ENCODE data around the gene USO1.
"Not testable (repeated sequence)": the region's sequence is repeated elsewhere in the genome, so short reads cannot be mapped to it uniquely, and the experiment has no call there.

Gene USO1

GRCh38 chr4:75848171-75848760 is 123.9 kb downstream of the USO1 start:
- not testable (repeated sequence) for H3K27ac ChIP-seq (ENCODE audit: low read depth, low read length); H3K36me3 ChIP-seq (ENCODE audit: insufficient read depth, low read length); H3K9ac ChIP-seq (ENCODE audit: low read length); H3K4me3 ChIP-seq (ENCODE audit: low read depth in 1 of 2, low read length in 2 of 2); H3K27me3 ChIP-seq (ENCODE audit: control insufficient read depth in 1 of 2, insufficient read depth in 2 of 2, low read length in 2 of 2); H3K4me1 ChIP-seq (ENCODE audit: insufficient read depth, low read length); H3K9me3 ChIP-seq (ENCODE audit: low read length)

DNA sequence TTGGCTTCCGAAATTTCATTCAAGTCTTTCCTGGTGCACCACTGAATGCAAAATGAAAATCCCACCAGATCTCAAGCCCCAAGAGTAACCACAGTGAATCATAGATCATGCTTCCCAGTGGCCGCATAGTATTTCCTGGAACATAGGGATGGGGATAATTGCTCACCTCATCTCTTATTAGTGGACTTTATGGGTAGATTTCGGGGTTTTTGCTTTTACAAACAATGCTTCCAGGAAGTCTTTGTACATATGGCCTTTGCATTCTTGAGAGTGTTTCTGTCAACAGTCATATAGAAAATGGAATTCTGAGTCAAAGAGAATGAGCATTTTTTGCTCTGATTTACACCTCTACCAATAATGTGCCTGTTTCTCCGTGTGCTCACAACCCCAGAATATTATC is 124.5 kb downstream of the USO1 start:
- H3K9ac ChIP-seq (ENCODE audit: low read length), result no peak overlapping the region
- H3K9me3 ChIP-seq (ENCODE audit: low read length), result no peaks in the 10 kb centered on the region
- no peak overlapping the region for H3K27ac ChIP-seq (ENCODE audit: low read depth, low read length)
- H3K4me3 ChIP-seq (ENCODE audit: low read depth in 1 of 2, low read length in 2 of 2), result no peak overlapping the region
- no peaks in the 10 kb centered on the region for H3K27me3 ChIP-seq (ENCODE audit: control insufficient read depth in 1 of 2, insufficient read depth in 2 of 2, low read length in 2 of 2)
- H3K36me3 ChIP-seq (ENCODE audit: insufficient read depth, low read length), result no peaks in the 10 kb centered on the region
- no peaks in the 10 kb centered on the region for H3K4me1 ChIP-seq (ENCODE audit: insufficient read depth, low read length)

DNA sequence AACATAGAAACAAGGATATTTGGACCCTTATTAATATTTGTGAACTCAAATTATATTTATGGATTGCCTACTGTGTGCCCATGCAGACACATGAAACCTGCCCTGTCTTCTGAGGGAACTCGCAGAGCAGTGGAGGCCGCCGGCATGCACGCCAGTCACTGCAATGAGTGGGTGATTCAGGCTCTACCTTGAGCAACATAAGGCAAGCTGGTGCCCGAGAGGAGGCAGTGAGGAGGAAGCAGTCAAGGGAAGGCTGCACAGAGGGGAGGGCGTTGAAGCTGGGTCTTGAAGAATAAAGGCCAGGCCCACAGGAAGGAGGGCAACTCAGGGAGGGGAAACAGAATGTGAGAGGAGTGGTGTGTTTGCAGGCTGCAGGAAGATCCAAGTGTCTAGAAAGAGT is 125.1 kb downstream of the USO1 start:
- H3K36me3 ChIP-seq (ENCODE audit: insufficient read depth, low read length), result no peaks in the 10 kb centered on the region
- H3K27ac ChIP-seq (ENCODE audit: low read depth, low read length), result no peak overlapping the region
- no peak overlapping the region for H3K9ac ChIP-seq (ENCODE audit: low read length)
- H3K4me1 ChIP-seq (ENCODE audit: insufficient read depth, low read length), result no peaks in the 10 kb centered on the region
- H3K4me3 ChIP-seq (ENCODE audit: low read depth in 1 of 2, low read length in 2 of 2), result no peak overlapping the region
- H3K27me3 ChIP-seq (ENCODE audit: control insufficient read depth in 1 of 2, insufficient read depth in 2 of 2, low read length in 2 of 2), result no peaks in the 10 kb centered on the region
- no peaks in the 10 kb centered on the region for H3K9me3 ChIP-seq (ENCODE audit: low read length)

GRCh38 chr4:75858721-75859120 is 134.3 kb downstream of the USO1 start:
- Histone ChIP-seq H3K27ac (ENCODE audit: low read depth, low read length) (no peak overlapping the region), H3K9ac (ENCODE audit: low read length) (no peak overlapping the region), H3K27me3 (ENCODE audit: control insufficient read depth in 1 of 2, insufficient read depth in 2 of 2, low read length in 2 of 2) (no peaks in the 10 kb centered on the region), H3K4me1 (ENCODE audit: insufficient read depth, low read length) (no peaks in the 10 kb centered on the region), H3K4me3 (ENCODE audit: low read depth in 1 of 2, low read length in 2 of 2) (no peak overlapping the region), H3K36me3 (ENCODE audit: insufficient read depth, low read length) (no peaks in the 10 kb centered on the region), H3K9me3 (ENCODE audit: low read length) (no peaks in the 10 kb centered on the region)

DNA sequence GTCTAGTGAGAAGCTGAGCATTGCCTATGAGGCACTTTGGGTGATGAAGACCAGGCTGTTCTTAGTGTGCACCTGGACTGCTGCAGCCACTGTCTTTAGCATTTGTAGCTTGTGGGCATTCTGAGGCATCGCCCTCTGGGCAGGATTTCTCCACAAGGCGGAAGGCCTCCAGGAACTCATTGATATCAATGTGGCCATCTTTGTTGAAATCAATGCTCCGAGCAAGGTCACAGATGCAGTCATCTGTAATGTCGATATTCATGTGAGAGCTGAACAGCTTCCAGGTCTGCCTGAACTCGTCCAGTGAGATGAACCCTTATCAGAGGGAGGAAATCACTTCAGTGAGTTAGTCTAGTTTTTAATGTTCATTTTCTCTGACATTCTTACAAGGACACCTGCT is 136.2 kb downstream of the USO1 start:
- Histone ChIP-seq H3K9me3 (ENCODE audit: low read length) (no peaks in the 10 kb centered on the region), H3K4me1 (ENCODE audit: insufficient read depth, low read length) (no peaks in the 10 kb centered on the region), H3K27ac (ENCODE audit: low read depth, low read length) (no peak overlapping the region), H3K4me3 (ENCODE audit: low read depth in 1 of 2, low read length in 2 of 2) (no peak overlapping the region), H3K36me3 (ENCODE audit: insufficient read depth, low read length) (no peaks in the 10 kb centered on the region), H3K27me3 (ENCODE audit: control insufficient read depth in 1 of 2, insufficient read depth in 2 of 2, low read length in 2 of 2) (no peaks in the 10 kb centered on the region), H3K9ac (ENCODE audit: low read length) (no peak overlapping the region)
